ENCODE results near the gene EMX2. TPM values are rescaled to one million over a fixed set of nuclear protein-coding genes. Genes with fewer than 3 reads are reported as not detected.

EMX2 gene
- total RNA-seq, 1 donor from 2014 or later: 0.47 TPM

GRCh38 chr10:117552701-117553141 is 10.2 kb downstream of the EMX2 start:
- Mint-ChIP-seq H3K27ac (ENCODE audit: unreplicated experiment) (peak overlapping the region; percentile 39), H3K4me3 (ENCODE audit: unreplicated experiment) (peak overlapping the region; percentile 76), H3K4me1 (ENCODE audit: low read depth, unreplicated experiment) (peaks cover 10% of the 10 kb centered on the region), H3K36me3 (ENCODE audit: unreplicated experiment) (peaks cover 5% of the 10 kb centered on the region), H3K9me3 (ENCODE audit: unreplicated experiment) (peaks cover 13% of the 10 kb centered on the region), H3K27me3 (ENCODE audit: unreplicated experiment) (peaks cover 40% of the 10 kb centered on the region)
- DNase-seq: no peak
- TF ChIP-seq, protein P1, sequence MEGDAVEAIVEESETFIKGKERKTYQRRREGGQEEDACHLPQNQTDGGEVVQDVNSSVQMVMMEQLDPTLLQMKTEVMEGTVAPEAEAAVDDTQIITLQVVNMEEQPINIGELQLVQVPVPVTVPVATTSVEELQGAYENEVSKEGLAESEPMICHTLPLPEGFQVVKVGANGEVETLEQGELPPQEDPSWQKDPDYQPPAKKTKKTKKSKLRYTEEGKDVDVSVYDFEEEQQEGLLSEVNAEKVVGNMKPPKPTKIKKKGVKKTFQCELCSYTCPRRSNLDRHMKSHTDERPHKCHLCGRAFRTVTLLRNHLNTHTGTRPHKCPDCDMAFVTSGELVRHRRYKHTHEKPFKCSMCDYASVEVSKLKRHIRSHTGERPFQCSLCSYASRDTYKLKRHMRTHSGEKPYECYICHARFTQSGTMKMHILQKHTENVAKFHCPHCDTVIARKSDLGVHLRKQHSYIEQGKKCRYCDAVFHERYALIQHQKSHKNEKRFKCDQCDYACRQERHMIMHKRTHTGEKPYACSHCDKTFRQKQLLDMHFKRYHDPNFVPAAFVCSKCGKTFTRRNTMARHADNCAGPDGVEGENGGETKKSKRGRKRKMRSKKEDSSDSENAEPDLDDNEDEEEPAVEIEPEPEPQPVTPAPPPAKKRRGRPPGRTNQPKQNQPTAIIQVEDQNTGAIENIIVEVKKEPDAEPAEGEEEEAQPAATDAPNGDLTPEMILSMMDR (IDR thresholded peaks at IDR 0.05; ENCODE audit: partially characterized antibody, unreplicated experiment): no peak

- peak; percentile 53 for DNase-seq
- Mint-ChIP-seq H3K4me3 (ENCODE audit: unreplicated experiment) (peak overlapping the region; percentile 83), H3K36me3 (ENCODE audit: unreplicated experiment) (peaks cover 5% of the 10 kb centered on the region), H3K27ac (ENCODE audit: unreplicated experiment) (no peak overlapping the region), H3K9me3 (ENCODE audit: unreplicated experiment) (peaks cover 13% of the 10 kb centered on the region), H3K27me3 (ENCODE audit: unreplicated experiment) (peaks cover 35% of the 10 kb centered on the region), H3K4me1 (ENCODE audit: low read depth, unreplicated experiment) (peaks cover 10% of the 10 kb centered on the region)
- TF ChIP-seq, protein P1 (IDR thresholded peaks at IDR 0.05; ENCODE audit: partially characterized antibody, unreplicated experiment): peak; percentile 32
These were observed 10.7 kb downstream of the EMX2 start for GRCh38 chr10:117553142-117553814.

DNA sequence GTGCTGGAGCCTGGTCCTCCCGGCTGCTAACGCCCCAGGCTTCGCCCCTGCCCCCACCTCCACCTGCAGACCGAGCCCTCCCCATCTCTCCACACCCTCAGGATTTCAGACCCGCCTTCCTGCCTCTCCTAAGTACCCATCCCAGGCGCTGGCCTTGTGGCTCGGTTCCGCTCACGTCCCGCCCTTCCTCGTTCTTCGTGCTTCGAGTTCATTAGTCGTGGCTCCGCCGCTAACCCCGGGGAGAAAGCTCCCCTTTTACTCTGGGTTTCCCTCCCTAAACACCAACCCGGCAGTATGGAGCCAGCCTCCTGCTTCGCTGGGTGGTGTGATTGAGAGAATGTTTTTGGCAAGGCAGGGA is 11.2 kb downstream of the EMX2 start:
- H3K4me1 Mint-ChIP-seq (ENCODE audit: low read depth, unreplicated experiment): peaks cover 10% of the 10 kb centered on the region
- TF ChIP-seq, protein P1 (IDR thresholded peaks at IDR 0.05; ENCODE audit: partially characterized antibody, unreplicated experiment): no peak
- no peak for DNase-seq
- peaks cover 5% of the 10 kb centered on the region for H3K36me3 Mint-ChIP-seq (ENCODE audit: unreplicated experiment)
- peaks cover 15% of the 10 kb centered on the region for H3K9me3 Mint-ChIP-seq (ENCODE audit: unreplicated experiment)
- peak overlapping the region; percentile 83 for H3K4me3 Mint-ChIP-seq (ENCODE audit: unreplicated experiment)
- peaks cover 37% of the 10 kb centered on the region for H3K27me3 Mint-ChIP-seq (ENCODE audit: unreplicated experiment)
- H3K27ac Mint-ChIP-seq (ENCODE audit: unreplicated experiment): no peak overlapping the region

- H3K27ac Mint-ChIP-seq (ENCODE audit: unreplicated experiment): no peak overlapping the region
- peaks cover 15% of the 10 kb centered on the region for H3K9me3 Mint-ChIP-seq (ENCODE audit: unreplicated experiment)
- TF ChIP-seq, protein P1 (IDR thresholded peaks at IDR 0.05; ENCODE audit: partially characterized antibody, unreplicated experiment): no peak
- DNase-seq: no peak
- peaks cover 10% of the 10 kb centered on the region for H3K4me1 Mint-ChIP-seq (ENCODE audit: low read depth, unreplicated experiment)
- peaks cover 36% of the 10 kb centered on the region for H3K27me3 Mint-ChIP-seq (ENCODE audit: unreplicated experiment)
- H3K36me3 Mint-ChIP-seq (ENCODE audit: unreplicated experiment): peaks cover 5% of the 10 kb centered on the region
- H3K4me3 Mint-ChIP-seq (ENCODE audit: unreplicated experiment): peak overlapping the region; percentile 83
These were observed 11.8 kb downstream of the EMX2 start for GRCh38 chr10:117554241-117554814.

- peaks cover 10% of the 10 kb centered on the region for H3K4me1 Mint-ChIP-seq (ENCODE audit: low read depth, unreplicated experiment)
- peaks cover 5% of the 10 kb centered on the region for H3K36me3 Mint-ChIP-seq (ENCODE audit: unreplicated experiment)
- H3K27ac Mint-ChIP-seq (ENCODE audit: unreplicated experiment): no peak overlapping the region
- peaks cover 16% of the 10 kb centered on the region for H3K9me3 Mint-ChIP-seq (ENCODE audit: unreplicated experiment)
- no peak for DNase-seq
- H3K27me3 Mint-ChIP-seq (ENCODE audit: unreplicated experiment): peaks cover 36% of the 10 kb centered on the region
- TF ChIP-seq, protein P1 (IDR thresholded peaks at IDR 0.05; ENCODE audit: partially characterized antibody, unreplicated experiment): no peak
- H3K4me3 Mint-ChIP-seq (ENCODE audit: unreplicated experiment): no peak overlapping the region
These were observed 12.5 kb downstream of the EMX2 start for GRCh38 chr10:117555017-117555416.
